Epithelial cell of esophagus (primary cell): ENCODE data around the gene BAZ1A.
A peak's percentile ranks its signal among the peaks of the same experiment; 100 is the strongest.

Experiments
- DNase-seq: peaks from one replicate; pipeline ENCODE4 v3.0.0; 2010; ENCODE audit warnings: low read depth
- H3K4me3 ChIP-seq: 2 replicates; pipeline ENCODE4 v1.5.1; 2011; ENCODE audit warnings: mild to moderate bottlenecking, low read length, control low read depth
- CTCF ChIP-seq: IDR thresholded peaks from 2 replicates; pipeline ENCODE4 v1.5.1; 2011; ENCODE audit warnings: low read depth, mild to moderate bottlenecking, low read length, control low read depth, inconsistent platforms; ENCODE audit not compliant: insufficient read depth; ENCODE audit errors: missing control alignments

Gene BAZ1A

GRCh38 chr14:34873589-34874385 lies 1.4 kb downstream of the BAZ1A start:
- peak; percentile 85 for DNase-seq
- TF ChIP-seq CTCF = no peak
- peak overlapping the region; percentile 68 for H3K4me3 ChIP-seq

- peak overlapping the region; percentile 68 for H3K4me3 ChIP-seq
- DNase-seq = peak; percentile 88
- no peak for TF ChIP-seq CTCF
These were observed 2.2 kb downstream of the BAZ1A start for GRCh38 chr14:34872822-34873588.

GRCh38 chr14:34867199-34867598 lies 8.0 kb downstream of the BAZ1A start:
- TF ChIP-seq CTCF = no peak
- no peak overlapping the region for H3K4me3 ChIP-seq
- DNase-seq = no peak

- no peak for TF ChIP-seq CTCF
- no peak for DNase-seq
- no peak overlapping the region for H3K4me3 ChIP-seq
These were observed 9.1 kb downstream of the BAZ1A start for GRCh38 chr14:34865889-34866574.

GRCh38 chr14:34863844-34864243 lies 11.3 kb downstream of the BAZ1A start:
- no peak for TF ChIP-seq CTCF
- DNase-seq = no peak
- no peak overlapping the region for H3K4me3 ChIP-seq

DNA sequence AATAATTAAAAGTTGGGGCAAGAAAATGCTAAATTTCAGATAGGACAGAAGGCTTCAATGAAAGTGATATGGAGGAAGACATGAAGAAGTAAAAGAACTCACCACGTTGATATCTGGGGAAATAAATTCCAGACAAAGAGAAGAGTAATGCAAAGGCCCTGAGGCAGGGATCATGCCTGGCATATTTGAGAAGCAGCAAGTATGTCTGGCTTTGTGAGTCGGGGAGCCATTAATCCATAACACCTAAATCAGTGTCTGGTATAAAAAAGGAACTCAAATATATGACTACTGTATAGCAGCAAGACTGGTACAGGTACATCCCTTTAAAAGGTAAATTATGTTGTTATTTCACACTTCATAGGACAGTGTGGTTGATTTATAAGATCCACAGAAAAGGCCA lies 16.4 kb downstream of the BAZ1A start:
- no peak overlapping the region for H3K4me3 ChIP-seq
- DNase-seq = peak; percentile 13
- no peak for TF ChIP-seq CTCF
